A673 (cell line): ENCODE data around the gene CDH26. TPM values are rescaled to one million over a fixed set of nuclear protein-coding genes. Genes with fewer than 3 reads are reported as not detected.
"Not testable (repeated sequence)": the region's sequence is repeated elsewhere in the genome, so short reads cannot be mapped to it uniquely, and the experiment has no call there.

Source experiments
- BruUV-seq: library from RNA; stranded (reverse); fragments of 400-500 nt; replicated peaks from 2 replicates; lab custom pipeline; 2021; lab: Mats Ljungman, UMichigan
- CTCF ChIA-PET: fragments of 300-600 bp; sonication (Branson Sonifier 250); formaldehyde crosslinking; loops from one replicate; lab custom pipeline; 2022; ENCODE audit warnings: antibody characterized with exemption; lab: Charles Lee
- POLR2A ChIA-PET: fragments of 300-600 bp; sonication (Branson Sonifier 250); formaldehyde crosslinking; loops from one replicate; lab custom pipeline; 2022; ENCODE audit warnings: antibody characterized with exemption; ENCODE audit not compliant: low non-redundant PET; lab: Charles Lee
- DNase-seq: peaks from one replicate; pipeline ENCODE4 v3.0.0-alpha.2; 2015; ENCODE audit warnings: low spot score
- H3K27ac ChIP-seq: fragments of 200-600 bp; sonication (generic); 2 replicates; pipeline ENCODE4 v1.5.1; 2016; ENCODE audit warnings: mixed run types, low read depth, mild to moderate bottlenecking, mixed read lengths, antibody characterized with exemption, low read length; ENCODE audit not compliant: poor library complexity, severe bottlenecking
- H3K27me3 ChIP-seq: fragments of 200-600 bp; sonication (generic); replicated peaks from 2 replicates; pipeline ENCODE4 v1.6.1; 2017; ENCODE audit warnings: mixed run types, low read depth, mild to moderate bottlenecking, mixed read lengths, antibody characterized with exemption, low read length; ENCODE audit not compliant: insufficient read depth, poor library complexity
- H3K36me3 ChIP-seq: fragments of 200-600 bp; sonication (generic); 2 replicates; pipeline ENCODE4 v1.6.1; 2016; ENCODE audit warnings: mixed run types, mild to moderate bottlenecking, mixed read lengths, antibody characterized with exemption, low read length; ENCODE audit not compliant: insufficient read depth, poor library complexity, severe bottlenecking
- H3K4me1 ChIP-seq: fragments of 200-600 bp; sonication (generic); 2 replicates; pipeline ENCODE4 v1.6.1; 2017; ENCODE audit warnings: mixed run types, mild to moderate bottlenecking, mixed read lengths, antibody characterized with exemption, low read length; ENCODE audit not compliant: insufficient read depth, poor library complexity, severe bottlenecking
- H3K4me3 ChIP-seq: fragments of 200-600 bp; sonication (generic); 2 replicates; pipeline ENCODE4 v1.5.1; 2016; ENCODE audit warnings: low read depth, mixed run types, mild to moderate bottlenecking, mixed read lengths, low read length; ENCODE audit not compliant: poor library complexity, severe bottlenecking
- H3K9me3 ChIP-seq: fragments of 200-600 bp; sonication (generic); 2 replicates; pipeline ENCODE4 v1.6.1; 2016; ENCODE audit warnings: mixed run types, low read depth, mild to moderate bottlenecking, mixed read lengths, antibody characterized with exemption, low read length; ENCODE audit not compliant: poor library complexity, severe bottlenecking
- EZH2 ChIP-seq: fragments of 200-600 bp; sonication (generic); IDR thresholded peaks from 2 replicates; pipeline ENCODE4 v1.6.1; 2017; ENCODE audit warnings: borderline replicate concordance, low read depth, mild to moderate bottlenecking, mixed read lengths, antibody characterized with exemption, low read length; ENCODE audit not compliant: poor library complexity, severe bottlenecking
- intact Hi-C: fragments of 100-400 bp; cut with micrococcal nuclease; formaldehyde crosslinking; loops from one replicate; pipeline ENCODE4 v1.10.0; 2022; ENCODE audit not compliant: unreplicated experiment
- total RNA-seq: library from RNA; stranded (reverse); gene quantifications from 2 replicates; pipeline ENCODE4 v1.2.3, GENCODE V29; 2021
- TF ChIP-seq, protein P1 (sequence below): fragments of 300-800, 200-600 bp; sonication (generic); conservative IDR thresholded peaks from 2 replicates; pipeline ENCODE4 v1.5.1; 2017; ENCODE audit warnings: low read depth, mild to moderate bottlenecking, antibody characterized with exemption, low read length, moderate library complexity, mixed read lengths

The CDH26 gene
- total RNA-seq, 1 experiment from 2014 or later, result 0.58 TPM

DNA sequence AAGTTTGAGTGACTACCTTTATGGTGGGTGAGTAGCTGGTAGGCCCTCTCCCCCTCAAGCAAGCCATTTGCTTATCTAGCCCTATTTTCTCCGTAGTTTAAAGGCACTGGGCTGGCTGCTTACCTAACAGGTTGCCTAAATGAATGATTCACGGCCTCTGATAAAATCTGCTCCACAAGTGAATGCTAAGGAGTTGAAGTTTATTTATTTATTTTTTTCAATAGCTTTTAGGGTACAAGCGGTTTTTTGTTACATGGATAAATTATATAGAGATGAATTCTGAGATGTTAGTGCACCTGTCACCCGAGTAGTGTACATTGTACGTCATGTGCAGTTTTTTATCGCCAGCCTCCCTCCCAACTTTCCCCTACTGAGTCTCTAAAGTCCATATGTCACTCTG is 8.3 kb upstream of the CDH26 start:
- Histone ChIP-seq H3K4me1 (peaks cover 17% of the 10 kb centered on the region), H3K4me3 (no peak overlapping the region), H3K9me3 (no peaks in the 10 kb centered on the region), H3K27me3 (no peaks in the 10 kb centered on the region), H3K36me3 (no peaks in the 10 kb centered on the region), H3K27ac (no peak overlapping the region)
- intact Hi-C loops, result no loop called here
- ChIA-PET CTCF (no interaction called here), POLR2A (no interaction called here)
- TF ChIP-seq, protein P1, sequence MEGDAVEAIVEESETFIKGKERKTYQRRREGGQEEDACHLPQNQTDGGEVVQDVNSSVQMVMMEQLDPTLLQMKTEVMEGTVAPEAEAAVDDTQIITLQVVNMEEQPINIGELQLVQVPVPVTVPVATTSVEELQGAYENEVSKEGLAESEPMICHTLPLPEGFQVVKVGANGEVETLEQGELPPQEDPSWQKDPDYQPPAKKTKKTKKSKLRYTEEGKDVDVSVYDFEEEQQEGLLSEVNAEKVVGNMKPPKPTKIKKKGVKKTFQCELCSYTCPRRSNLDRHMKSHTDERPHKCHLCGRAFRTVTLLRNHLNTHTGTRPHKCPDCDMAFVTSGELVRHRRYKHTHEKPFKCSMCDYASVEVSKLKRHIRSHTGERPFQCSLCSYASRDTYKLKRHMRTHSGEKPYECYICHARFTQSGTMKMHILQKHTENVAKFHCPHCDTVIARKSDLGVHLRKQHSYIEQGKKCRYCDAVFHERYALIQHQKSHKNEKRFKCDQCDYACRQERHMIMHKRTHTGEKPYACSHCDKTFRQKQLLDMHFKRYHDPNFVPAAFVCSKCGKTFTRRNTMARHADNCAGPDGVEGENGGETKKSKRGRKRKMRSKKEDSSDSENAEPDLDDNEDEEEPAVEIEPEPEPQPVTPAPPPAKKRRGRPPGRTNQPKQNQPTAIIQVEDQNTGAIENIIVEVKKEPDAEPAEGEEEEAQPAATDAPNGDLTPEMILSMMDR, result no peak
- TF ChIP-seq EZH2, result no peak
- BruUV-seq, result no TSS peak
- DNase-seq, result no peak

DNA sequence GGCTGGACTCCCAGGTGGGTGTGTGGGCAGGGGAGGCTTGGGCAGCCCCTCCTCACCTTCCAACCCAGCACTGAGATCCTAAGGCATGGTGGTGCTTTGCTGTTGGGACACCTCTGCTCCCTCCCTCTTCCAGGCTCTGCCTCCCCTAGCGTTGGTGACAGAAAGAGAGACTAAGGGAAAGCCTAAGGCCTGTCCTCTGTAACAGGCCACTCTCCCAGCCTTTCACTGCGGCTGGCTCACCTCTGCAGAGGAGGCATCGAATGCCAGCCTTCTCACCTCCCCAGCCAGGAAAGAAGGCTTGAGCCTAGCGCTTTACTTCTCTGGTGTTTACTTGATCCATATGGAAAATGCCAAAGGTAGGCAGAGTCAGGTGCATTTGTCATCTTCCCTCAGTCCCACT is 3.5 kb upstream of the CDH26 start:
- Histone ChIP-seq H3K27ac (no peak overlapping the region), H3K27me3 (no peaks in the 10 kb centered on the region), H3K36me3 (no peaks in the 10 kb centered on the region), H3K9me3 (no peaks in the 10 kb centered on the region), H3K4me1 (no peaks in the 10 kb centered on the region), H3K4me3 (no peak overlapping the region)
- ChIA-PET CTCF (no interaction called here), POLR2A (no interaction called here)
- intact Hi-C loops, result no loop called here
- BruUV-seq, result no TSS peak
- no peak for DNase-seq
- TF ChIP-seq, protein P1, result no peak
- no peak for TF ChIP-seq EZH2

DNA sequence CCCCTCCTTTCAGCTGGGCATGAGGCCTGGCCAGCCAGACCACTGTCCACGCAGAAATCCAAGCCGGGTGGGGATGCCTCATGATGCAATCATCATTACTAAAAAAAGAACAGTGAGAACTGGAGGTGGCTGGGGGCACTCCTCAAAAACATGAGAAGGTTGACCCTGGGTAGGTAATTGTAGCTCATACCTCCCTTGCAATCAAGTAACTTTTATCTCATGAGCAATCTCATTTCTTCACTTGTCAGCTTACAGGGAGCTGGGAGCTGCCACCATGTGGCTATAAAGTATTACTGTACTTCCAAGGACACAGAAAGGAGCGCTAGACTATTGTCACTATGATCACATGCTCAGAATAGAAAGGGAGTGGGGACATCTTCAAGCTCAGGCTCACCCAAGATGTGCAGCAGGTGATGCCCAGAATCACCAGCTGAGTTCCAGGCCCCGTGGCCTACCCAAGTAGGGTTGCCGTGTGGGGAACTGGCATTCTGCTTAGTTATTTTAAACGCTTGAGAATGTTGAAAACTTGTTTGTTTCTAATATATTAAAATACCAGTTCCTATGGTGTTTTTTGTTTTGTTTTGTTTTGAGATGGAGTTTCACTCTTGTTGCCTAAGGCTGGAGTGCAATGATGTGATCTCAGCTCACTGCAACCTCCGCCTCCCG is 3.0 kb upstream of the CDH26 start:
- CTCF ChIA-PET, result interaction anchor here (0.7 kb wide), 1 partner anchor 9 kb away, joined by 3 read pairs; no protein-coding TSS in a partner anchor
- Histone ChIP-seq H3K27ac (no peak overlapping the region), H3K36me3 (no peaks in the 10 kb centered on the region), H3K27me3 (no peaks in the 10 kb centered on the region), H3K4me3 (no peak overlapping the region), H3K4me1 (no peaks in the 10 kb centered on the region), H3K9me3 (no peaks in the 10 kb centered on the region)
- TF ChIP-seq, protein P1, result peak; percentile 64
- TF ChIP-seq EZH2, result no peak
- no TSS peak for BruUV-seq
- intact Hi-C loops, result no loop called here
- POLR2A ChIA-PET, result no interaction called here
- peak; percentile 63 for DNase-seq

DNA sequence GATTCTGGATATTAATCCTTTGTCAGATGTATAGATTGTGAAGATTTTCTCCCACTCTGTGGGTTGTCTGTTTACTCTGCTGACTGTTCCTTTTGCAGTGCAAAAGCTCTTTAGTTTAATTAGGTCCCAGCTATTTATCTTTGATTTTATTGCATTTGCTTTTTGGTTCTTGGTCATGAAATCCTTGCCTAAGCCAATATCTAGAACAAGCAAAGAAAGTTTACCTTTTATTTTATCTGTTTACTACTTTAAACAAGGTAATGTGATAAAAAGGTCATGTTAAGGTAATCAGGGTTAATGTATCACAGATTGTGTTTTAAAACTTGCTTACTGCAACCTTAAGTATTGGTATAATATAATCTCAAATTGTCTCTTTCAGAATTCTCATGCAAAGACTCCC is 655 bp upstream of the CDH26 start:
- intact Hi-C loops, H3K27ac ChIP-seq, CTCF ChIA-PET, POLR2A ChIA-PET, H3K9me3 ChIP-seq, H3K4me1 ChIP-seq, H3K4me3 ChIP-seq, H3K36me3 ChIP-seq, DNase-seq, H3K27me3 ChIP-seq, BruUV-seq: not testable (repeated sequence)
